ENCODE results near the gene NMT1. TPM values are rescaled to one million over a fixed set of nuclear protein-coding genes. Genes with fewer than 3 reads are reported as not detected.

The NMT1 gene
- polyA plus RNA-seq, 5 donors = 58.8 to 74.3 (median 63.0) TPM

GRCh38 chr17:45149037-45149668 is 88.0 kb downstream of the NMT1 start:
- peak; percentile 90 to 91 for DNase-seq

GRCh38 chr17:45149669-45150664 is 88.8 kb downstream of the NMT1 start:
- DNase-seq = peak; percentile 70 to 73

- DNase-seq = peak in 1 of 2 donors; percentile 52
Observed at GRCh38 chr17:45150911-45151809, 90.0 kb downstream of the NMT1 start.

GRCh38 chr17:45155029-45155428 is 93.9 kb downstream of the NMT1 start:
- DNase-seq = no peak

- DNase-seq = peak in 1 of 2 donors; percentile 40
Observed at GRCh38 chr17:45155483-45155882, 94.4 kb downstream of the NMT1 start.

- DNase-seq = no peak
Observed at GRCh38 chr17:45156242-45156641, 95.1 kb downstream of the NMT1 start.

Other genes with a start within 250 kb of the NMT1 start
- gene GJC1, start 231.0 kb upstream of the NMT1 start, polyA plus RNA-seq (ENCODE audit: insufficient read depth in 1 of 5, insufficient read length in 5 of 5, low replicate concordance in 1 of 5) = 10 to 100 TPM; 36.5 to 45.7 (median 39.9) TPM
- 10 to 100 TPM; 13.0 to 21.7 (median 17.7) TPM for gene HIGD1B, start 213.4 kb upstream of the NMT1 start, polyA plus RNA-seq (ENCODE audit: insufficient read depth in 1 of 5, insufficient read length in 5 of 5, low replicate concordance in 1 of 5)
- 10 to 100 TPM; 77.7 to 95.7 (median 92.8) TPM for gene EFTUD2, start 161.9 kb upstream of the NMT1 start, polyA plus RNA-seq (ENCODE audit: insufficient read depth in 1 of 5, insufficient read length in 5 of 5, low replicate concordance in 1 of 5)
- gene GFAP, start 145.8 kb upstream of the NMT1 start, polyA plus RNA-seq (ENCODE audit: insufficient read depth in 1 of 5, insufficient read length in 5 of 5, low replicate concordance in 1 of 5) = under 1 TPM; 0.19 to 0.95 (median 0.58) TPM
- gene KIF18B, start 113.5 kb upstream of the NMT1 start, polyA plus RNA-seq (ENCODE audit: insufficient read depth in 1 of 5, insufficient read length in 5 of 5, low replicate concordance in 1 of 5) = 10 to 100 TPM; 10.8 to 22.9 (median 14.5) TPM
- gene C1QL1, start 93.0 kb upstream of the NMT1 start, polyA plus RNA-seq (ENCODE audit: insufficient read depth in 1 of 5, insufficient read length in 5 of 5, low replicate concordance in 1 of 5) = 1 to 10 TPM; 1.5 to 4.7 (median 2.4) TPM
- 10 to 100 TPM; 37.3 to 54.2 (median 48.5) TPM for gene DCAKD, start 9.7 kb upstream of the NMT1 start, polyA plus RNA-seq (ENCODE audit: insufficient read depth in 1 of 5, insufficient read length in 5 of 5, low replicate concordance in 1 of 5)
- 10 to 100 TPM; 12.0 to 26.9 (median 13.4) TPM for gene PLCD3, start 71.2 kb downstream of the NMT1 start, polyA plus RNA-seq (ENCODE audit: insufficient read depth in 1 of 5, insufficient read length in 5 of 5, low replicate concordance in 1 of 5)
- gene ACBD4, start 74.4 kb downstream of the NMT1 start, polyA plus RNA-seq (ENCODE audit: insufficient read depth in 1 of 5, insufficient read length in 5 of 5, low replicate concordance in 1 of 5) = 10 to 100 TPM; 12.1 to 17.6 (median 15.5) TPM
- 10 to 100 TPM; 31.6 to 39.4 (median 37.0) TPM for gene HEXIM1, start 87.2 kb downstream of the NMT1 start, polyA plus RNA-seq (ENCODE audit: insufficient read depth in 1 of 5, insufficient read length in 5 of 5, low replicate concordance in 1 of 5)
- 10 to 100 TPM in 3 of 5 donors, 1 to 10 TPM in 2; 8.0 to 11.1 (median 10.7) TPM for gene HEXIM2, start 100.6 kb downstream of the NMT1 start, polyA plus RNA-seq (ENCODE audit: insufficient read depth in 1 of 5, insufficient read length in 5 of 5, low replicate concordance in 1 of 5)
- 1 to 10 TPM; 5.3 to 8.2 (median 6.9) TPM for gene FMNL1, start 160.6 kb downstream of the NMT1 start, polyA plus RNA-seq (ENCODE audit: insufficient read depth in 1 of 5, insufficient read length in 5 of 5, low replicate concordance in 1 of 5)
- under 1 TPM; 0.23 to 0.45 (median 0.31) TPM for gene SPATA32, start 200.8 kb downstream of the NMT1 start, polyA plus RNA-seq (ENCODE audit: insufficient read depth in 1 of 5, insufficient read length in 5 of 5, low replicate concordance in 1 of 5)

Measured in right lung (tissue), 5 donors.